ENCODE measurements around the gene MARS1. TPM values are rescaled to one million over a fixed set of nuclear protein-coding genes. Genes with fewer than 3 reads are reported as not detected.

Gene MARS1
- total RNA-seq, 4 donors from 2014 or later = 53.2 to 81.0 (median 62.7) TPM

- Histone ChIP-seq H3K27me3 (peaks cover 0 to 95% (median 37%) of the 10 kb centered on the region in 4 donors), H3K4me1 (peaks cover 13 to 20% (median 18%) of the 10 kb centered on the region in 4 donors), H3K9me3 (no peaks in the 10 kb centered on the region), H3K4me3 (no peak overlapping the region), H3K27ac (replicated peaks in 1 of 4) (no peak overlapping the region), H3K36me3 (no peaks in the 10 kb centered on the region)
- WGBS = 83% methylated on average over 8 of the region's 8 CpGs
- no peak for TF ChIP-seq EP300 (IDR thresholded peaks at IDR 0.05)
- no peak for TF ChIP-seq POLR2A (IDR thresholded peaks at IDR 0.05; ENCODE audit: low read depth)
- no peak for TF ChIP-seq CTCF (IDR thresholded peaks at IDR 0.05)
- TF ChIP-seq POLR2AphosphoS5 (IDR thresholded peaks at IDR 0.05) = no peak
- intact Hi-C loops (cut with DNase I) = no loop called here
- no peak for DNase-seq (ENCODE audit: extremely low spot score)
Observed at GRCh38 chr12:57474430-57474829, 13.4 kb upstream of the MARS1 start.

- peaks cover 0 to 93% (median 37%) of the 10 kb centered on the region in 4 donors for H3K27me3 ChIP-seq
Observed at GRCh38 chr12:57474862-57475261, 13.0 kb upstream of the MARS1 start.

GRCh38 chr12:57475271-57476161, 12.4 kb upstream of the MARS1 start:
- WGBS = 24% methylated on average over 36 of the region's 84 CpGs
- intact Hi-C loops (cut with DNase I) = no loop called here
- DNase-seq (ENCODE audit: extremely low spot score) = no peak
- peaks cover 0 to 92% (median 37%) of the 10 kb centered on the region in 4 donors for H3K27me3 ChIP-seq
- no peak overlapping the region for H3K27ac ChIP-seq (replicated peaks in 1 of 4)
- no peak for TF ChIP-seq CTCF (IDR thresholded peaks at IDR 0.05)
- TF ChIP-seq EP300 (IDR thresholded peaks at IDR 0.05) = no peak
- TF ChIP-seq POLR2AphosphoS5 (IDR thresholded peaks at IDR 0.05) = no peak
- no peak for TF ChIP-seq POLR2A (IDR thresholded peaks at IDR 0.05; ENCODE audit: low read depth)
- no peaks in the 10 kb centered on the region for H3K9me3 ChIP-seq
- peak overlapping the region; percentile 46 to 59 (median 50) for H3K4me3 ChIP-seq
- H3K36me3 ChIP-seq = no peaks in the 10 kb centered on the region
- H3K4me1 ChIP-seq = peaks cover 13 to 20% (median 18%) of the 10 kb centered on the region in 4 donors

More at GRCh38 chr12:57474862-57475261, 13.0 kb upstream of the MARS1 start:
- Histone ChIP-seq H3K27ac (replicated peaks in 1 of 4) (no peak overlapping the region), H3K4me3 (peak overlapping the region in 2 of 4 donors; percentile 50 to 59), H3K4me1 (peaks cover 13 to 20% (median 18%) of the 10 kb centered on the region in 4 donors), H3K36me3 (no peaks in the 10 kb centered on the region), H3K9me3 (no peaks in the 10 kb centered on the region)
- no peak for DNase-seq (ENCODE audit: extremely low spot score)
- intact Hi-C loops (cut with DNase I) = no loop called here
- TF ChIP-seq POLR2AphosphoS5 (IDR thresholded peaks at IDR 0.05) (no peak), CTCF (IDR thresholded peaks at IDR 0.05) (no peak), EP300 (IDR thresholded peaks at IDR 0.05) (no peak), POLR2A (IDR thresholded peaks at IDR 0.05; ENCODE audit: low read depth) (no peak)
- 81% methylated on average over 7 of the region's 7 CpGs for WGBS

GRCh38 chr12:57476162-57476992, 11.5 kb upstream of the MARS1 start:
- 20% methylated on average over 21 of the region's 29 CpGs for WGBS
- TF ChIP-seq POLR2AphosphoS5 (IDR thresholded peaks at IDR 0.05) (no peak), POLR2A (IDR thresholded peaks at IDR 0.05; ENCODE audit: low read depth) (no peak), CTCF (IDR thresholded peaks at IDR 0.05) (no peak), EP300 (IDR thresholded peaks at IDR 0.05) (no peak)
- peak overlapping the region; percentile 46 to 59 (median 50) for H3K4me3 ChIP-seq

More at GRCh38 chr12:57476162-57476992, 11.5 kb upstream of the MARS1 start:
- Histone ChIP-seq H3K27me3 (peaks cover 0 to 85% (median 34%) of the 10 kb centered on the region in 4 donors), H3K36me3 (no peaks in the 10 kb centered on the region), H3K9me3 (no peaks in the 10 kb centered on the region), H3K27ac (replicated peaks in 1 of 4) (peak overlapping the region in 1 of 4 donors; percentile 28), H3K4me1 (peaks cover 13 to 20% (median 18%) of the 10 kb centered on the region in 4 donors)
- no peak for DNase-seq (ENCODE audit: extremely low spot score)
- intact Hi-C loops (cut with DNase I) = no loop called here

Data from esophagus muscularis mucosa (tissue), 4 donors.